Vagina (tissue), 2 donors: ENCODE measurements around the gene TCAIM. TPM values are rescaled to one million over a fixed set of nuclear protein-coding genes. Genes with fewer than 3 reads are reported as not detected.

ENCODE experiments used
- DNase-seq, 2 donors: peaks; one replicate each; pipeline ENCODE4 v3.0.0-alpha.2; 2017; ENCODE audit errors: extremely low spot score in 2 of 2
- H3K27ac ChIP-seq: fragments of 200-600 bp; sonication (generic); one replicate; pipeline ENCODE4 v1.5.1; 2019
- H3K27me3 ChIP-seq: fragments of 200-600 bp; sonication (generic); one replicate; pipeline ENCODE4 v1.5.1; 2019
- H3K36me3 ChIP-seq, 2 donors: fragments of 200-600 bp; sonication (generic); one replicate each; pipeline ENCODE4 v1.5.1; 2017 to 2019
- H3K4me1 ChIP-seq: fragments of 200-600 bp; sonication (generic); one replicate; pipeline ENCODE4 v1.5.1; 2019
- H3K4me3 ChIP-seq, 2 donors: fragments of 200-600 bp; sonication (generic); 1 replicate in 1 of 2; 2 replicates in 1 of 2; pipeline ENCODE4 v1.5.1; 2016 to 2019
- H3K9me3 ChIP-seq: fragments of 200-600 bp; sonication (generic); one replicate; pipeline ENCODE4 v1.5.1; 2019
- POLR2A ChIP-seq, 2 donors: fragments of 450-650 bp; IDR thresholded peaks; one replicate each; pipeline ENCODE4 v1.6.1; 2017; ENCODE audit warnings: antibody characterized with exemption in 2 of 2, mild to moderate bottlenecking in 2 of 2, moderate library complexity in 2 of 2
- POLR2AphosphoS5 ChIP-seq, 2 donors: sonication (generic); formaldehyde crosslinking; IDR thresholded peaks; one replicate each; pipeline ENCODE4 v1.9.0; 2017; ENCODE audit warnings: antibody characterized with exemption in 2 of 2, mild to moderate bottlenecking in 2 of 2, low read depth in 1 of 2; ENCODE audit not compliant: insufficient read depth in 1 of 2
- intact Hi-C: fragments of 100-400 bp; cut with DNase I; formaldehyde crosslinking; loops from one replicate; pipeline ENCODE4 v1.15.1; 2023
- total RNA-seq: library from RNA; depleted of rRNA; stranded (reverse); fragments of >200 nt; gene quantifications from one replicate; pipeline ENCODE4 v1.2.3, GENCODE V29; 2016
- TF ChIP-seq, protein P1 (sequence below), 3 experiments: fragments of 450-650 bp in 2 of 3; fragments of 200-600 bp in 1 of 3; sonication (generic) in 1 of 3; IDR thresholded peaks; one replicate each; pipeline ENCODE4 v1.5.1; 2017 to 2019; ENCODE audit warnings: antibody characterized with exemption in 3 of 3, mild to moderate bottlenecking in 2 of 3, moderate library complexity in 2 of 3

The TCAIM gene
- total RNA-seq, 1 donor from 2014 or later, result 17.9 TPM

DNA sequence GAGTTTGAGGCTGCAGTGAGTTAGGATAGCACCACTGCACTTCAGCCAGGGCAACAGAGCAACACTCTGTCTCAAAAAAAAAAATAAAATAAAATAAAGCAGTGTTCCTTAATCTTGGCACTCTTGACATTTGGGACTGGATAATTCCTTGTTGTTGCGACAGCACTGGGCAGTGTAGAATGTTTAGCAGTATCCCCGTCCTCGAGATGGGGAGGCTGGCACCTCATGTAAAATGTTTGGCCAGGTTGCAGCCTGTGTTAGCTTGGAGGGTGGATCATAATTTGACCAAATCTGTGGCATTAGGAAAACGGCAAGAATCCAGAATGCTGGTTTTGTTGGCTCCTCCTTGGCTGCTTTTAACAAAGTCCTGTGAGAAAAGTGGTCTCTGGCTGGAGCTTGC is 91.9 kb downstream of the TCAIM start:
- TF ChIP-seq, protein P1, sequence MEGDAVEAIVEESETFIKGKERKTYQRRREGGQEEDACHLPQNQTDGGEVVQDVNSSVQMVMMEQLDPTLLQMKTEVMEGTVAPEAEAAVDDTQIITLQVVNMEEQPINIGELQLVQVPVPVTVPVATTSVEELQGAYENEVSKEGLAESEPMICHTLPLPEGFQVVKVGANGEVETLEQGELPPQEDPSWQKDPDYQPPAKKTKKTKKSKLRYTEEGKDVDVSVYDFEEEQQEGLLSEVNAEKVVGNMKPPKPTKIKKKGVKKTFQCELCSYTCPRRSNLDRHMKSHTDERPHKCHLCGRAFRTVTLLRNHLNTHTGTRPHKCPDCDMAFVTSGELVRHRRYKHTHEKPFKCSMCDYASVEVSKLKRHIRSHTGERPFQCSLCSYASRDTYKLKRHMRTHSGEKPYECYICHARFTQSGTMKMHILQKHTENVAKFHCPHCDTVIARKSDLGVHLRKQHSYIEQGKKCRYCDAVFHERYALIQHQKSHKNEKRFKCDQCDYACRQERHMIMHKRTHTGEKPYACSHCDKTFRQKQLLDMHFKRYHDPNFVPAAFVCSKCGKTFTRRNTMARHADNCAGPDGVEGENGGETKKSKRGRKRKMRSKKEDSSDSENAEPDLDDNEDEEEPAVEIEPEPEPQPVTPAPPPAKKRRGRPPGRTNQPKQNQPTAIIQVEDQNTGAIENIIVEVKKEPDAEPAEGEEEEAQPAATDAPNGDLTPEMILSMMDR (IDR thresholded peaks at IDR 0.05), result no peak
- TF ChIP-seq POLR2A (IDR thresholded peaks at IDR 0.05) (no peak), POLR2AphosphoS5 (IDR thresholded peaks at IDR 0.05; ENCODE audit: insufficient read depth in 1 of 2, low read depth in 1 of 2) (no peak)
- Histone ChIP-seq H3K4me3 (no peak overlapping the region), H3K36me3 (no peaks in the 10 kb centered on the region), H3K4me1 (no peaks in the 10 kb centered on the region), H3K27me3 (no peaks in the 10 kb centered on the region), H3K27ac (no peak overlapping the region), H3K9me3 (no peaks in the 10 kb centered on the region)
- DNase-seq, result no peak
- intact Hi-C loops, result no loop called here

DNA sequence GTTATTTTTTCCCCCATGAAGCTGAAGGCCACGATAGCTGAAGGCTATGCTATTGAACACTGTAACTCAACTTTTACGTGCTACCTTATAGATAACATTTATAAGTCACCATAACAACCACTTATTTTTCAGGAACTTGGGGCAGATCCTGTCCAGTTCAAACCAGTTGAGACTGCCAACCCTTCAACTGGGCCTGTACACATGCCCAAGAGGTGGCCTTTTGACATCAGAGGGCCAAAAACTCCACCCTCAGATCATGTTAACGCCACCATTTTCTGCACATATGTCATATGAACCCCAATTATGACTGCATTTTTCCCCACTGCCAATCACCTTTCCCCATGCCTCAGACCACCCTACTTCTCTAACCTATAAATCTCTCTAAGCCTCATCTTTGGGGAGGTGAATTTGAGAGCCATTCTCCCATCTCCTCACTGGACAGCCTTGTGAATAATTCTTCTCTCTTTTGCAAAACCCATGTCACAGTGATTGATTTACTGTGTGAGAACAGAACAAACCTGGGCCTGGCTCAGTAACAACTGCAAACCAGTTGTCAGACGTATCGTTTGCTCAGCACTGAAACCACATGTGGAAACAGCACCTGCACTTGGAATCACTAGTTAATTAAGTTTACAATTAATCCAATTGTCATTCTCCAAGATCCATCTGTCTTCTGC is 96.4 kb downstream of the TCAIM start:
- no peak for TF ChIP-seq POLR2A (IDR thresholded peaks at IDR 0.05)
- TF ChIP-seq POLR2AphosphoS5 (IDR thresholded peaks at IDR 0.05; ENCODE audit: insufficient read depth in 1 of 2, low read depth in 1 of 2), result no peak
- TF ChIP-seq, protein P1 (IDR thresholded peaks at IDR 0.05), result no peak
- H3K36me3 ChIP-seq, result no peaks in the 10 kb centered on the region
- H3K4me1 ChIP-seq, result peaks cover 10% of the 10 kb centered on the region
- no peak overlapping the region for H3K27ac ChIP-seq
- no peak overlapping the region for H3K4me3 ChIP-seq
- no peak for DNase-seq
- no peaks in the 10 kb centered on the region for H3K27me3 ChIP-seq
- intact Hi-C loops, result no loop called here
- H3K9me3 ChIP-seq, result no peaks in the 10 kb centered on the region

DNA sequence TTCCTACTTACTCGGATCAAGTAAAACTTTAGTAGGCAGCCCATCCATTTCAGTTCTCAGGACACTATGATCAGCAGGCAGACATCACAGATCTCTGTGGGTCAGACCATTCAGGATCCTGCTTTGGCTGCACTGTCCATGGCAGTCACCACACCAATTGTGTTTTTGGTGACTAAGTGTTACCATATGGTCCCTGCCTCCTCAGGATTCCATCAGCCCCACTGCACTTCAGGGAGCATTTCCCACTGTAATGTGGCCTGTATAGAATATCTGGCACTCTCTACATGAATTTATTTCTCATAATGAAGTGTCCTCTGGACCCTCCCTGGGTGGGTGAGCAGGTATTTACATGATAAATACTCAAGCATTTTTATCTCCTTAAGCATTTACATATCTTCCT is 97.6 kb downstream of the TCAIM start:
- no peak for DNase-seq
- Histone ChIP-seq H3K9me3 (no peaks in the 10 kb centered on the region), H3K4me1 (peaks cover 11% of the 10 kb centered on the region), H3K27me3 (no peaks in the 10 kb centered on the region), H3K4me3 (no peak overlapping the region), H3K27ac (no peak overlapping the region), H3K36me3 (no peaks in the 10 kb centered on the region)
- intact Hi-C loops, result no loop called here
- TF ChIP-seq, protein P1 (IDR thresholded peaks at IDR 0.05), result no peak
- TF ChIP-seq POLR2AphosphoS5 (IDR thresholded peaks at IDR 0.05; ENCODE audit: insufficient read depth in 1 of 2, low read depth in 1 of 2) (no peak), POLR2A (IDR thresholded peaks at IDR 0.05) (no peak)

DNA sequence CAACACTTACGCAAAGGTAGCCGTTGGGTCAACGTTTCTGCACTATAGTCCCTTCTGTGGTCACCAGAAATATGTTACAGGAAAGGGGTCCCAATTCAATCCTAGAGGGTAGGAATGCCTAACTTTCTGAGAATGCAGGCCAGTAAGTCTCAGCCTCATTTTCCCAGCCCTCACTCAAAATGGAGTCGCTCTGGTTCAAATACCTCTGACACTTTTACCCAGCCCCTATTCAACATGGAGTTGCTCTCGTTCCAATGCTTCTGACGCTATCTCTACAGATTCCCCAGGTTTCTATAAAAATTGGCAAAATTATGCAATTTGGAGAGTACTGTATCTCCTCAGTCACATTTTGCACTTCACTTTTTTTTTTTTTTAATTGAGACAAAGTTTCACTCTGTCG is 99.2 kb downstream of the TCAIM start:
- no peak for DNase-seq
- H3K4me1 ChIP-seq, result peaks cover 11% of the 10 kb centered on the region
- H3K36me3 ChIP-seq, result no peaks in the 10 kb centered on the region
- intact Hi-C loops, result no loop called here
- H3K27ac ChIP-seq, result no peak overlapping the region
- no peaks in the 10 kb centered on the region for H3K9me3 ChIP-seq
- no peaks in the 10 kb centered on the region for H3K27me3 ChIP-seq
- TF ChIP-seq POLR2AphosphoS5 (IDR thresholded peaks at IDR 0.05; ENCODE audit: insufficient read depth in 1 of 2, low read depth in 1 of 2) (no peak), POLR2A (IDR thresholded peaks at IDR 0.05) (no peak)
- TF ChIP-seq, protein P1 (IDR thresholded peaks at IDR 0.05), result no peak
- H3K4me3 ChIP-seq, result no peak overlapping the region

DNA sequence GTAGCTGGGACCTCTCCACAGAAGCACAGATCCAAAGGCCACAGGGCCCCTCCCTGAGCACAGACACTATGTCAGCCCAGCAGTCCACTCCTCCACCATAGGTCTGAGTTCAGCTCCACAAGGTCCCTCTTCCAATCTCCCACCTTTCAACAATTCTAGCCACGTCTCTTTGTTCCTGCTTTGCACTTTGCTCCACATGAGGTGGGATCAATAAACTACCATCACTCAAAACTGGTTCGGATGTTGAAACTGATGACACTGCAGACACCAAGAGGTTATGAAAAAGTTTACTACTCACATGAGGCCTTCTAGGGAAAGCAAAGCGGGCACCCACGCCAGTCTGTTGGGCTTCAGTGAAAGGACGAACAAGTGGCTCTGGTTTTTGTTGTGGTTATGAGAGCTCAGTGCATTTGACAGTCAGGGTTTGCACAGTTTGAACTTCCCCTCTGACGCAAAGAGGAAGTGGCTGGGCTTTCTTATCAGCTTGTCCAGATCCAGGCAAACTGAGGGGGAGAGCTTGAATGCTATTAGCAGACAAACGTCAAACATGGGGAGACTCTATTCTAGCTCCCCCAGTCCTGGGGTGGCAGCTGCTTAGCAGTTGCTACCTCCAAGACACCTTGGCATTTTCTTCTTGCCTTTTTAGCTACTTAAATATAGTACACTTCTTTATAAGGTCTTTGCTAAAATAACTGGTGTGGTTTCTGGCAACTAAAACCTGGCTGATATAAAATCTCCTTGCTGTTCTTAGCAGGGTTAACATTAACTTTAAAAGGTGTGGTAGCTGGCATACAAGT is 101.1 kb downstream of the TCAIM start:
- Histone ChIP-seq H3K9me3 (no peaks in the 10 kb centered on the region), H3K4me3 (no peak overlapping the region), H3K4me1 (peaks cover 11% of the 10 kb centered on the region), H3K36me3 (peaks cover 0 to 8% of the 10 kb centered on the region in 2 donors), H3K27me3 (no peaks in the 10 kb centered on the region), H3K27ac (peak overlapping the region; percentile 59)
- DNase-seq, result peak in 1 of 2 donors; percentile 95
- intact Hi-C loops, result no loop called here
- TF ChIP-seq POLR2AphosphoS5 (IDR thresholded peaks at IDR 0.05; ENCODE audit: insufficient read depth in 1 of 2, low read depth in 1 of 2) (no peak), POLR2A (IDR thresholded peaks at IDR 0.05) (no peak)
- TF ChIP-seq, protein P1 (IDR thresholded peaks at IDR 0.05), result no peak
